ENCODE measurements around the gene MUSK. TPM values are rescaled to one million over a fixed set of nuclear protein-coding genes. Genes with fewer than 3 reads are reported as not detected.

The MUSK gene
- total and polyA plus RNA-seq, 2 donors (not counting 3 experiments of a cell fraction or from before 2014, with no cell fraction given): 0.08 TPM; not detected in 1

DNA sequence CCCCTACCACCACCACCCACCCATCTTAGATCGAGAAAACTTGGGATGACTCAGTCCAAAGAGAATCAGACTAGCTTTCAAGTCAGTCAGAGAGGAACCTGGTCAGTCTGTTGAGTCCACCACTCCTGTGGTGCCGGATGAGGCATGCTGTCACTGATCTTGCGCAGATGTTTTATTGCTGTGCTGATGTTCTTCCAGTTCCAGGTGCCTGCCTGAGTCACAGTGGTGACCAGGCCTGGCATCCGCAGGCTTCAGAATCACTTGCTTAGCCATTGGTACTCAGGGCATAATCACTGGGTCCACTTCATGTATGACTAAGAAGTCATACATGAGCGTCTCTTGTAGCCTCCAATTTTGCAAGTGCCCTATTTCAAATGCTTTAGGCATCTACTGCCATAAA lies 114.1 kb downstream of the MUSK start:
- Histone ChIP-seq H3K27me3 (ENCODE audit: control insufficient read depth in 2 of 2, insufficient read depth in 2 of 2, low read length in 2 of 2) (no peaks in the 10 kb centered on the region), H3K4me2 (ENCODE audit: insufficient read depth, low read length) (no peak overlapping the region), H3K27ac (ENCODE audit: insufficient read depth, low read depth, low read length) (no peak overlapping the region), H3K9ac (replicated peaks; ENCODE audit: extremely low read depth, insufficient read depth, low read length) (no peak overlapping the region), H3K4me3 (replicated peaks in 1 of 3; ENCODE audit: insufficient read depth in 1 of 3, low read depth in 1 of 3, low read length in 3 of 3) (no peak overlapping the region), H2AFZ (ENCODE audit: low read depth, low read length) (no peak overlapping the region), H3K4me1 (ENCODE audit: control insufficient read depth, extremely low read depth, insufficient read depth, low read length) (peaks cover 4% of the 10 kb centered on the region), H3K79me2 (ENCODE audit: control insufficient read depth, insufficient read depth, low read length) (no peaks in the 10 kb centered on the region), H3K9me1 (replicated peaks; ENCODE audit: control insufficient read depth, extremely low read depth, insufficient read depth, low read length) (no peaks in the 10 kb centered on the region), H4K20me1 (replicated peaks; ENCODE audit: control insufficient read depth, extremely low read depth, insufficient read depth, low read length) (no peaks in the 10 kb centered on the region), H3K36me3 (ENCODE audit: control insufficient read depth in 2 of 2, extremely low read depth in 1 of 2, insufficient read depth in 2 of 2, low read length in 2 of 2) (no peaks in the 10 kb centered on the region), H3K9me3 (replicated peaks; ENCODE audit: control insufficient read depth, insufficient read depth, low read length) (no peaks in the 10 kb centered on the region)
- dilution Hi-C loops (cut with MboI; ENCODE audit: extremely low pct_ligation_motif_present, low sequenced_read_pairs) (no loop called here), intact Hi-C loops (cut with micrococcal nuclease) (no loop called here)
- POLR2A ChIA-PET: no interaction called here
- no TSS peak for BruUV-seq (replicated peaks)
- FAIRE-seq (no peak), DNase-seq (ENCODE audit: low read depth, low spot score) (no peak)
- CTCF ChIA-PET: no interaction called here
- no peak for TF ChIP-seq MAX (IDR thresholded peaks at IDR 0.05; ENCODE audit: insufficient read depth, insufficient read length)

DNA sequence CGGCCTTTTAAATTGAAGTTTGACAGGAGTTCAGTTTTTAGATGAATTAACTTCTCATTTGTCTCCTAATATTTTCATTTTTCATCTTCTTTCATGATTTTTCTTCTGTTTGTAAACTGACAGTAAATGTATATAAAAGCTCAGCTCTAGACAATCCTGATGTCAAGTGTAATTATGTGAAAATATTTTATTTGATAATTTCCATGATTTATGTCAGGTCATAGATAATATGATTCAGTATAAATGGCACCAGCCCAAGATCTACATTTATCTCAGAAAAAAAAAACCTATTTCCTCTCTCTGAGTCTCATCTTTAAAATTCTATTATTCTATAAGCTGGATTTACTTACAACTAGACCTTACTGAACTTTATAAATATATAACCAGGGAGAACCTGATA lies 115.7 kb downstream of the MUSK start:
- ChIA-PET CTCF (no interaction called here), POLR2A (no interaction called here)
- H2AFZ ChIP-seq (ENCODE audit: low read depth, low read length): no peak overlapping the region
- DNase-seq (ENCODE audit: low read depth, low spot score) (no peak), FAIRE-seq (no peak)
- dilution Hi-C loops (cut with MboI; ENCODE audit: extremely low pct_ligation_motif_present, low sequenced_read_pairs): no loop called here
- intact Hi-C loops (cut with micrococcal nuclease): no loop called here
- no peaks in the 10 kb centered on the region for H4K20me1 ChIP-seq (replicated peaks; ENCODE audit: control insufficient read depth, extremely low read depth, insufficient read depth, low read length)
- H3K9me3 ChIP-seq (replicated peaks; ENCODE audit: control insufficient read depth, insufficient read depth, low read length): no peaks in the 10 kb centered on the region
- TF ChIP-seq GATA2 (IDR thresholded peaks at IDR 0.05; ENCODE audit: insufficient read depth, insufficient read length, low read depth, low read length) (no peak), POLR2A (IDR thresholded peaks at IDR 0.05; ENCODE audit: low read depth, low read length) (no peak), JUN (IDR thresholded peaks at IDR 0.05; ENCODE audit: borderline replicate concordance, insufficient read depth, insufficient read length, low read depth) (no peak), MAX (IDR thresholded peaks at IDR 0.05; ENCODE audit: insufficient read depth, insufficient read length) (no peak)
- H3K4me3 ChIP-seq (replicated peaks in 1 of 3; ENCODE audit: insufficient read depth in 1 of 3, low read depth in 1 of 3, low read length in 3 of 3): no peak overlapping the region
- H3K27me3 ChIP-seq (ENCODE audit: control insufficient read depth in 2 of 2, insufficient read depth in 2 of 2, low read length in 2 of 2): no peaks in the 10 kb centered on the region
- no peaks in the 10 kb centered on the region for H3K9me1 ChIP-seq (replicated peaks; ENCODE audit: control insufficient read depth, extremely low read depth, insufficient read depth, low read length)
- H3K9ac ChIP-seq (replicated peaks; ENCODE audit: extremely low read depth, insufficient read depth, low read length): no peak overlapping the region
- no TSS peak for BruUV-seq (replicated peaks)
- no peaks in the 10 kb centered on the region for H3K79me2 ChIP-seq (ENCODE audit: control insufficient read depth, insufficient read depth, low read length)
- no peaks in the 10 kb centered on the region for H3K36me3 ChIP-seq (ENCODE audit: control insufficient read depth in 2 of 2, extremely low read depth in 1 of 2, insufficient read depth in 2 of 2, low read length in 2 of 2)
- no peaks in the 10 kb centered on the region for H3K4me1 ChIP-seq (ENCODE audit: control insufficient read depth, extremely low read depth, insufficient read depth, low read length)
- H3K4me2 ChIP-seq (ENCODE audit: insufficient read depth, low read length): no peak overlapping the region
- H3K27ac ChIP-seq (ENCODE audit: insufficient read depth, low read depth, low read length): no peak overlapping the region

All from endothelial cell of umbilical vein (primary cell).